Measurements from ENCODE around the gene PHLDB1. TPM values are rescaled to one million over a fixed set of nuclear protein-coding genes. Genes with fewer than 3 reads are reported as not detected.
"Not testable (repeated sequence)": the region's sequence is repeated elsewhere in the genome, so short reads cannot be mapped to it uniquely, and the experiment has no call there.

Gene PHLDB1
- total RNA-seq, 1 donor from 2014 or later: 179 TPM

DNA sequence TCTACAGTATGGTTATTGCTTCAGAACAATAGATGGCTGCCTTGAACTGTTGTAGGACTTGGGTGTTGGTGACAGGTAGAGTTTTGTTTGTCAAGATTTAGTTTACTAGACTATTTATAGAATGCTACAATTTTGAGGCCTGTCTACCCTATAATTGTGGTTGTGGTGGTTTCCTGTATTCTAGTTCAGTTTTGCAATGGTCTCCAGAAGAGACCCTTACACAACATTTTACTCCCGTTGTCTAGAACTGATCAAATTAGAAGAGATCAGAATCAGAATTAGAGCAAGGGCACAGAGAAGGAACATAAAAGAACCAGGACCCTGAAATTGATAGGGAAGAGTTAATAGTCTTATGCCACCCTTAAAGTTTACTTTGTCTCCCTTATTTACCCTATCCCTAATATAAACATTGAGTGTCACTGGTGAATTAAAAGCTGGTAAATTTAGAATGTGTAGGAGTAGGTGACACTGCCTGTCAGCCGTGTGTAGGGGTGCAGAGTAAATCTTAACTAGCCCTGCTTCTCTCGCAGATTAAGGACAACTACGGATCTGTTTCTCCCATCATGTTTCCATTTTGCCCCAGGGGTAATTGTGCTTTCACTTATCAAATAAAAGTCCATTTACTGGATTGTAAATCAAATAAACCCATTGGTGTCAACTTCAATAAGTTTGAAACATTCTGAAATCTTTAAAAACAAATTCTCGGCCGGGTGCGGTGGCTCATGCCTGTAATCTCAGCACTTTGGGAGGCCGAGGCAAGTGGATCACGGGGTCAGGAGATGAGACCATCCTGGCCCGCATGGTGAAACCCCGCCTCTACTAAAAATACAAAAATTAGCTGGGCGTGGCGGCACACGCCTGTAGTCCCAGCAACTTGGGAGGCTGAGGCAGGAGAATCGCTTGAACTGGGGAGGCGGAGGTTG is 10.9 kb upstream of the PHLDB1 start:
- Histone ChIP-seq H3K4me2 (ENCODE audit: low read length) (no peak overlapping the region), H4K20me1 (ENCODE audit: insufficient read depth, low read length) (peaks cover 64% of the 10 kb centered on the region), H3K27ac (ENCODE audit: low read depth, low read length) (no peak overlapping the region), H3K36me3 (ENCODE audit: insufficient read depth, low read length) (peaks cover 59% of the 10 kb centered on the region), H3K9ac (ENCODE audit: low read length) (no peak overlapping the region), H3K27me3 (ENCODE audit: insufficient read depth, low read length) (no peaks in the 10 kb centered on the region), H2AFZ (ENCODE audit: low read depth, low read length) (no peak overlapping the region), H3K4me1 (ENCODE audit: insufficient read depth, low read length) (no peaks in the 10 kb centered on the region), H3K9me3 (ENCODE audit: insufficient read depth, low read depth, low read length) (no peaks in the 10 kb centered on the region), H3K4me3 (ENCODE audit: insufficient read depth, low read depth, low read length) (no peak overlapping the region), H3K79me2 (ENCODE audit: insufficient read depth, low read length) (peaks cover 35% of the 10 kb centered on the region)
- Mint-ChIP-seq H3K27me3 (ENCODE audit: low read depth, unreplicated experiment) (no peaks in the 10 kb centered on the region), H3K4me1 (ENCODE audit: low read depth, unreplicated experiment) (peaks cover 7% of the 10 kb centered on the region), H3K27ac (ENCODE audit: unreplicated experiment) (no peak overlapping the region), H3K36me3 (ENCODE audit: low read depth, unreplicated experiment) (peaks cover 27% of the 10 kb centered on the region), H3K4me3 (ENCODE audit: unreplicated experiment) (no peak overlapping the region), H3K9me3 (ENCODE audit: unreplicated experiment) (no peaks in the 10 kb centered on the region)
- no peak for DNase-seq (ENCODE audit: low read depth)
- TF ChIP-seq, protein P1, sequence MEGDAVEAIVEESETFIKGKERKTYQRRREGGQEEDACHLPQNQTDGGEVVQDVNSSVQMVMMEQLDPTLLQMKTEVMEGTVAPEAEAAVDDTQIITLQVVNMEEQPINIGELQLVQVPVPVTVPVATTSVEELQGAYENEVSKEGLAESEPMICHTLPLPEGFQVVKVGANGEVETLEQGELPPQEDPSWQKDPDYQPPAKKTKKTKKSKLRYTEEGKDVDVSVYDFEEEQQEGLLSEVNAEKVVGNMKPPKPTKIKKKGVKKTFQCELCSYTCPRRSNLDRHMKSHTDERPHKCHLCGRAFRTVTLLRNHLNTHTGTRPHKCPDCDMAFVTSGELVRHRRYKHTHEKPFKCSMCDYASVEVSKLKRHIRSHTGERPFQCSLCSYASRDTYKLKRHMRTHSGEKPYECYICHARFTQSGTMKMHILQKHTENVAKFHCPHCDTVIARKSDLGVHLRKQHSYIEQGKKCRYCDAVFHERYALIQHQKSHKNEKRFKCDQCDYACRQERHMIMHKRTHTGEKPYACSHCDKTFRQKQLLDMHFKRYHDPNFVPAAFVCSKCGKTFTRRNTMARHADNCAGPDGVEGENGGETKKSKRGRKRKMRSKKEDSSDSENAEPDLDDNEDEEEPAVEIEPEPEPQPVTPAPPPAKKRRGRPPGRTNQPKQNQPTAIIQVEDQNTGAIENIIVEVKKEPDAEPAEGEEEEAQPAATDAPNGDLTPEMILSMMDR (IDR thresholded peaks at IDR 0.05; ENCODE audit: insufficient read depth, low read depth, low read length): no peak
- no peak for TF ChIP-seq EZH2 (IDR thresholded peaks at IDR 0.05; ENCODE audit: insufficient read depth, low read length)
- no peak for FAIRE-seq

DNA sequence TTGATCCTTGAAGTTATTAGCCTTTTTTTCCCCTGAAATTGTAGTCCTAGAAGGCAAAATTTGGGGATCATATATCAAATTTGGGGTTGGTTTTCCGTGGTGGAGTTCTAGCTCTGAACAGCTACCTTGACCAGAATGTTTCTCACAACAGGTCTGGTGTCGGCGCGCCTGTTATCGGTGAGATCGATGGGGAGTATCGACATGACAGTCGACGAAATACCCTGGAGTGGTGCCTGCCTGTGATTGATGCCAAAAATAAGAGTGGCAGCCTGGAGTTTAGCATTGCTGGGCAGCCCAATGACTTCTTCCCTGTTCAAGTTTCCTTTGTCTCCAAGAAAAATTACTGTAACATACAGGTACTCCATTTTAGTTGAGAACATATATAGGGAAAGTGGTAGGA is 9.9 kb upstream of the PHLDB1 start:
- H3K36me3 Mint-ChIP-seq (ENCODE audit: low read depth, unreplicated experiment): peaks cover 36% of the 10 kb centered on the region
- H3K9me3 Mint-ChIP-seq (ENCODE audit: unreplicated experiment): no peaks in the 10 kb centered on the region
- Histone ChIP-seq H3K9ac (ENCODE audit: low read length) (no peak overlapping the region), H3K79me2 (ENCODE audit: insufficient read depth, low read length) (peaks cover 35% of the 10 kb centered on the region), H2AFZ (ENCODE audit: low read depth, low read length) (no peak overlapping the region), H3K4me3 (ENCODE audit: insufficient read depth, low read depth, low read length) (no peak overlapping the region), H3K27ac (ENCODE audit: low read depth, low read length) (no peak overlapping the region), H3K27me3 (ENCODE audit: insufficient read depth, low read length) (no peaks in the 10 kb centered on the region), H3K9me3 (ENCODE audit: insufficient read depth, low read depth, low read length) (no peaks in the 10 kb centered on the region), H3K4me2 (ENCODE audit: low read length) (no peak overlapping the region), H3K4me1 (ENCODE audit: insufficient read depth, low read length) (no peaks in the 10 kb centered on the region), H4K20me1 (ENCODE audit: insufficient read depth, low read length) (peaks cover 64% of the 10 kb centered on the region), H3K36me3 (ENCODE audit: insufficient read depth, low read length) (peaks cover 68% of the 10 kb centered on the region)
- H3K4me1 Mint-ChIP-seq (ENCODE audit: low read depth, unreplicated experiment): peaks cover 10% of the 10 kb centered on the region
- TF ChIP-seq, protein P1 (IDR thresholded peaks at IDR 0.05; ENCODE audit: insufficient read depth, low read depth, low read length): no peak
- no peak for TF ChIP-seq EZH2 (IDR thresholded peaks at IDR 0.05; ENCODE audit: insufficient read depth, low read length)
- no peak for FAIRE-seq
- no peak overlapping the region for H3K4me3 Mint-ChIP-seq (ENCODE audit: unreplicated experiment)
- DNase-seq (ENCODE audit: low read depth): no peak
- no peak overlapping the region for H3K27ac Mint-ChIP-seq (ENCODE audit: unreplicated experiment)
- H3K27me3 Mint-ChIP-seq (ENCODE audit: low read depth, unreplicated experiment): no peaks in the 10 kb centered on the region

DNA sequence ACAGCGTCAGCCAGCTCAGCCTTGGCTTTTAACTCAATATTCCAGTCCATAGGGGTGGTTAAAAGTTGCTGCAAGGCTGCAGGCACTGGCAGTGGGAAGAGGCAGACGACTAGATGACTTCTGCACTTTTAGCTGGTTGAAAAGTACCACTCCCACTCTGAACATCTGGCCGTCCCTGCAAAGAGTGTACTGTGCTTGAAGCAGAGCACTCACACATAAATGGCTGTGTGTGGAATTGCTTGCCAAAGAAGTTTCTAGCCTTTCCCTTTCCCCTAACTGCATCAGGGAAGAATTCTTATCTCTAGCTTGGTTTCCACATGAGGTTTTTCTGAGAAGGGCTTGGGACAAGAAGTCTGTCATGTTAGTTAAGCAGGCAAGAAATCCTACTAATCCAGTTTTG is 5.1 kb upstream of the PHLDB1 start:
- H3K27ac Mint-ChIP-seq (ENCODE audit: unreplicated experiment): no peak overlapping the region
- H3K4me3 Mint-ChIP-seq (ENCODE audit: unreplicated experiment): no peak overlapping the region

DNA sequence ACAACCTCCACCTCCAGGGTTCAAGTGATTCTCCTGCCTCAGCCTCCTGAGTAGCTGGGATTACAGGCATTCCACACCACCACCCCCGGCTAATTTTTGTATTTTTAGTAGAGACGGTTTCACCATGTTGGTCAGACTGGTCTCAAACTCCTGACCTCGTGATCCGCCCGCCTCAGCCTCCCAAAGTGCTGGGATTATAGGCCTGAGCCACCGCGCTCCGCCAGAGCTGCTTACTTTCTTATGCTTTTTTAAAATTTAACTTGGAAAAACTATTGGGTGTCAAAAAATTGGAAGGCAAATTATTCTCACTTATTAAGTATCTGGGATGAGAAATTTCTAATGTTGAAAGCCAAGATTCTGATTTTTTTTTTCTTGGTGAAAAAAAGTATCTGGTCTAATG is 3.7 kb upstream of the PHLDB1 start:
- H3K9me3 Mint-ChIP-seq (ENCODE audit: unreplicated experiment); H3K4me3 Mint-ChIP-seq (ENCODE audit: unreplicated experiment); H3K9me3 ChIP-seq (ENCODE audit: insufficient read depth, low read depth, low read length); H3K27ac ChIP-seq (ENCODE audit: low read depth, low read length); H3K27me3 Mint-ChIP-seq (ENCODE audit: low read depth, unreplicated experiment); DNase-seq (ENCODE audit: low read depth); H2AFZ ChIP-seq (ENCODE audit: low read depth, low read length); FAIRE-seq; H3K9ac ChIP-seq (ENCODE audit: low read length); H3K27me3 ChIP-seq (ENCODE audit: insufficient read depth, low read length); H3K4me2 ChIP-seq (ENCODE audit: low read length); H3K4me3 ChIP-seq (ENCODE audit: insufficient read depth, low read depth, low read length); H3K79me2 ChIP-seq (ENCODE audit: insufficient read depth, low read length): not testable (repeated sequence)
- Histone ChIP-seq H3K4me1 (ENCODE audit: insufficient read depth, low read length) (peaks cover 28% of the 10 kb centered on the region), H4K20me1 (ENCODE audit: insufficient read depth, low read length) (peaks cover 28% of the 10 kb centered on the region), H3K36me3 (ENCODE audit: insufficient read depth, low read length) (peaks cover 30% of the 10 kb centered on the region)
- H3K4me1 Mint-ChIP-seq (ENCODE audit: low read depth, unreplicated experiment): peaks cover 37% of the 10 kb centered on the region
- H3K36me3 Mint-ChIP-seq (ENCODE audit: low read depth, unreplicated experiment): peaks cover 24% of the 10 kb centered on the region
- H3K27ac Mint-ChIP-seq (ENCODE audit: unreplicated experiment): peak overlapping the region; percentile 66

More for the DNA sequence above, 5.1 kb upstream of the PHLDB1 start:
- H3K9me3 ChIP-seq (ENCODE audit: insufficient read depth, low read depth, low read length): no peaks in the 10 kb centered on the region
- peaks cover 25% of the 10 kb centered on the region for H3K4me1 ChIP-seq (ENCODE audit: insufficient read depth, low read length)
- Mint-ChIP-seq H3K27me3 (ENCODE audit: low read depth, unreplicated experiment) (no peaks in the 10 kb centered on the region), H3K36me3 (ENCODE audit: low read depth, unreplicated experiment) (peaks cover 28% of the 10 kb centered on the region), H3K4me1 (ENCODE audit: low read depth, unreplicated experiment) (peaks cover 37% of the 10 kb centered on the region), H3K9me3 (ENCODE audit: unreplicated experiment) (no peaks in the 10 kb centered on the region)
- FAIRE-seq (no peak), DNase-seq (ENCODE audit: low read depth) (no peak)
- no peak overlapping the region for H3K4me3 ChIP-seq (ENCODE audit: insufficient read depth, low read depth, low read length)
- peaks cover 5% of the 10 kb centered on the region for H3K79me2 ChIP-seq (ENCODE audit: insufficient read depth, low read length)
- H3K27ac ChIP-seq (ENCODE audit: low read depth, low read length): no peak overlapping the region
- H3K36me3 ChIP-seq (ENCODE audit: insufficient read depth, low read length): peaks cover 41% of the 10 kb centered on the region
- H4K20me1 ChIP-seq (ENCODE audit: insufficient read depth, low read length): peaks cover 33% of the 10 kb centered on the region
- H2AFZ ChIP-seq (ENCODE audit: low read depth, low read length): no peak overlapping the region
- no peak for TF ChIP-seq EZH2 (IDR thresholded peaks at IDR 0.05; ENCODE audit: insufficient read depth, low read length)
- H3K27me3 ChIP-seq (ENCODE audit: insufficient read depth, low read length): no peaks in the 10 kb centered on the region
- H3K4me2 ChIP-seq (ENCODE audit: low read length): no peak overlapping the region
- no peak overlapping the region for H3K9ac ChIP-seq (ENCODE audit: low read length)

All from astrocyte (in vitro differentiated cells and primary cell).